Stimulated activated CD4-positive, alpha-beta T cell treated with anti-CD3 and anti-CD28 coated beads, TNF-alpha, amount 100 ng/mL, for 48 hours (primary cell): ENCODE data around the gene INTS11.

Experiments used
- DNase-seq, 3 donors: peaks; one replicate each; pipeline ENCODE4 v3.0.0-alpha.2; 2020; ENCODE audit warnings: low read depth in 3 of 3

The INTS11 gene

GRCh38 chr1:1343811-1344421, 19.5 kb upstream of the INTS11 start:
- DNase-seq: no peak

DNA sequence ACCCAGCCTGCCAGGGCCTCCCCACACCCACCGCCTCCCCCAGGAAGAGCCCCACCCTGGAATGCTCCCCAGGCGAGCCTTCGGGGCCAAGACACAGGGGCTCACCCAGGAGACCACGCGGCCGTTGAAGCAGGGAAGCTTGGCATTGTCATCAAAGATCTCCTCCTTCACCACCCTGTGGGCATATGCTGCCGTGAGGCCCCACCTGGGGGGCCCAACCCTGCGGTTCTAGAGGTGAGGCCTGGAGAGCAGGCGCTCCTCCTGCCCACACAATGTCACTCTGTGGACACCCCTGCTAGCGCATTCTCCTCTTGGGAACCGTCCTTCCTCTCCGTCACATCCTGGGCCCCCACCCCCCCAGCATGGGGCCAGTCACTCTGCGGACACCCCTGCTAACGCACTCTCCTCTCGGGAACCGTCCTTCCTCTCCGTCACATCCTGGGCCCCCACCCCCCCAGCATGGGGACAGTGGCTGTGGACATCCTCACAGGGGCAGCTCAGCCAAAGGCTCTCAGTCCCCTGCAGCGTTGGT, 18.2 kb upstream of the INTS11 start:
- DNase-seq: no peak

DNA sequence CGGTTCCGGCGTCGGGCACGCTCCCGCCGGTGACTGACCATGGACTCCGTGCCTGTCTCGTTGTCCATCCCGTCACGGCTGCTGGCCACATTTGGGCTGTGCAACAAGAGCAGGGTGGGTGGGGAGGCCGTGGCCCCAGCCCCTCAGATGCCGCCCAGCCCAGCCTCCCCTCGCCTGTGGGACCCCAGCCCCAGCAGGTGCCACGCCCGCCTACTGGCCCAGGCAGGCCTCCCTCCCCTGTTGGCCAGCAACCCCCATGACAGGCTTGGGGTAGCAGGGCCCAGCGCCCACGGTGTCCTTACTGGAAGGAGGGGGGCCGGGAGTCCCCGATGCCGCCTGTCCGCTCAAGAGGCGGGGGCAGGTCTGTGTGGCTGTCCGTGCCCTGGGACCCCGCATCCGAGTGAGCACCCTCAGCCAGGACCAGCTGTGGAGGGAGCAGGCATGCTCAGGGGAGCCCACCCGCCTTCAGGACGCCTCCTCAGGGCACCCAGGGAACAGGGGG, 17.7 kb upstream of the INTS11 start:
- DNase-seq: no peak

GRCh38 chr1:1341549-1342021, 17.1 kb upstream of the INTS11 start:
- DNase-seq: no peak

- no peak for DNase-seq
Measured at GRCh38 chr1:1340791-1341548, 16.5 kb upstream of the INTS11 start.

DNA sequence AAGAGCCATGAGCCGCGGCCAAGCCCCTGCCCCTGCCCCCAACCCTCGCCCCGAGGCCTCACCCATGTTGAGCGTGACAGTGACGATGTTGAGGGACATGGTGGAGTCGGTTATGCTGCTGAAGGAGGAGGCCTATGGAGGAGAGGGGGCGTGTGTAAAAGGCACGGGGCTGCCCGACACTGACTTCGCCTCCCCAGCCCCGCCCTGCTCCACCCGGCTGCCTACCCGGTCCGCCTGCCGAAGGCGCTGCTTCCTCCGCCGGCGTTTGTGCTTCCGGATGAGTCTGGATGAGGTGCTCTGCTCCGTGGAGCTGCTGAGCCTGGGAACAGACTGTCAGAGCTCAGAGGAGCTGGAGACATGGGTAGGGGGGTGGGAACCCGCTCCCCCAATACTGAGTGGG, 15.7 kb upstream of the INTS11 start:
- no peak for DNase-seq

DNA sequence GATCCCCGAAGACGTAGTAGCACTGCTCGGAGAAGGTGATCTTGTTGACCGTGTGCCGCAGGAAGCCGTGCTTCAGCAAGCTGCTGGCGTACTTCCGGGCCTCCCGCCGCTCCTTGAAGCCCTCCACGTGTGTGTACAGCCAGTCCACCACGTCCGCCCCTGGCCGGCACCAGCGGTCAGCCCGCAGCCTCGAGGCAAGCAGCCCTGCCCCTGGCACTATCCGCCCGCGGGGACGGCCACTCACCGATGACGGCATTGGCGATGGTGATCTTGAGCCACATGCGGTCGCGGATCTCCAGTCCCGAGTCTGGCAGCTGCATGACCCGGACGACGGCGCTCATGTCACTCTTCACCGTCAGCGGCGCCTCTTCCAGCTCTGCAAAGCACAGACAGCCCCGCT, 13.8 kb upstream of the INTS11 start:
- no peak for DNase-seq

DNA sequence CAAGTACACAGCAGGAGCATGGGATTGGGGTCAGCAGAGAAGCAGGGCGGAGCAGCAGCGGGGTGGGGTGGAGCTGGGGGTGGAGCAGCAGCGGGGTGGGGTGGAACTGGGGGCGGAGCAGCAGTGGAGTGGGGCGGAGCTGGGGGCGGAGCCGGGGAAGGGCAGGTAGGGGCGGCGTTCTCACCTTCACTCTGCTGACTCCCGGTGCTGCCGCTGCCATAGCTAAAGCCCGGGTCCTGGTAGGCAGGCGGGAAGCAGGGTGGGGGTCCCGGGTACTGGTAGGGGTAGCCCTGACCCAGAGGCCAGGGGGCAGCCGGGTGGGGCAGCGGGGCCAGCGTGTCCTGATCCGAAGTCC, 13.3 kb upstream of the INTS11 start:
- DNase-seq: peak in 1 of 3 donors; percentile 41

- no peak for DNase-seq
Measured at GRCh38 chr1:1336931-1337792, 12.7 kb upstream of the INTS11 start.

DNA sequence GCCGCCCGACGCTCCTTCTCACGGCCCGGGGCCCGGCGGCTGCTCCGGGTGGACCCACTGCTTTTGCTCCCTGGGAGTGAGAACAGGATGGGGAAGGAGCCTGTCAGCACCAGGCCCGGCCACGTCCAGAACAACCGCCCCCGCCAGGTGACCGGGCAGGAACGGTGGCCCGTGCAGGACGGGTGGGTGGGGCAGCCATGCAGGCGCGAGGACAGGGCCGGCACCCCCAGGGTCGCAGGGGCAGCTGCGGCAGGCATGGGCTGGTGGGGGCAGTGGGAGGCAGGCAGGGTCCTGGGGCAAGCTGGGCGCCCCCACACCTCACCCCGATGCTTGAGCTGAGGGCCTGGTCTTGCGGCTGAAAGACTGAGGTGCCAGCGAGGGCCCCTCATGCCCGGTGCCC, 12.0 kb upstream of the INTS11 start:
- DNase-seq: no peak

DNA sequence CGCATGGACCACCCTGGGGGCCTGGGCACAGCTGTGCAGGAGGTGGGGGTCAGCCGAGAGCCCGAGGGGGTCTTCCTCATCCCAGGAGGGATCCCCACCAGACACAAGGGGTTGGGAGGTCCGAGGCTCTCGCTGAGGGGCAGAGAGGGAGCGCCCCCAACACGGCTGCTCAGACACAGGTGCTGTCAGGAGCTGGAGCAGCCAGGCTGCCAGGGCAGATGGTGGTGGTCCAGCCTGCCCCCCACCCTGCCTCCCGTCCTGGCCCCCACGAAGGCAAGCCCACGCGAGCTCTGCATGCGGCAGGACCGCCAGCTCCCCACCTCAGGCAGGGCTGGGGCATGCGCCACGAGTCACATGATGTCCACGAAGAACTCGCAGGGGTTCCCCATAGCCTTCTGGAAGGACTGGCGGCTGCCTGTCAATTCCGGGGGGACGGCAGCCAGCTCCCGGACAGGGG, 11.4 kb upstream of the INTS11 start:
- no peak for DNase-seq

DNA sequence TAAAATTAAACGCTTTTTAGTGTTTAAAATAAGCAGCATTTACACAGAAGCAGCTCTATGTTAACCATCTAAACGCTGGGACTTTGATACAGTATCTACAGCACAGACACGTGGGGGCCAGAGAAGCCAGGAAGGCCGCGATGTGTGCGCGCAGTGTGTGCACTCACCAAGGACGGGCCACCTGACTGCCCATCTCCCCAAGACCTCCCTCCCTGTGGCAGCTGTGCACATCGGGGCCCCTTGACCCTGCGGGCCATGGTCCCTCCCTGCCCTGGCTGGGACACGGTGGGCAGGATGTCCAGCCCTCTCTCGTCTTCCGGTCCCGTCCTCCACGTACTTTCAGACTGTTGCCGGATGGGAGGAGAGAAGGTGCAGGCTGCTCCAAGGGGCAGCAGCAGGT, 10.8 kb upstream of the INTS11 start:
- no peak for DNase-seq

- no peak for DNase-seq
Measured at GRCh38 chr1:1334835-1335234, 10.4 kb upstream of the INTS11 start.

DNA sequence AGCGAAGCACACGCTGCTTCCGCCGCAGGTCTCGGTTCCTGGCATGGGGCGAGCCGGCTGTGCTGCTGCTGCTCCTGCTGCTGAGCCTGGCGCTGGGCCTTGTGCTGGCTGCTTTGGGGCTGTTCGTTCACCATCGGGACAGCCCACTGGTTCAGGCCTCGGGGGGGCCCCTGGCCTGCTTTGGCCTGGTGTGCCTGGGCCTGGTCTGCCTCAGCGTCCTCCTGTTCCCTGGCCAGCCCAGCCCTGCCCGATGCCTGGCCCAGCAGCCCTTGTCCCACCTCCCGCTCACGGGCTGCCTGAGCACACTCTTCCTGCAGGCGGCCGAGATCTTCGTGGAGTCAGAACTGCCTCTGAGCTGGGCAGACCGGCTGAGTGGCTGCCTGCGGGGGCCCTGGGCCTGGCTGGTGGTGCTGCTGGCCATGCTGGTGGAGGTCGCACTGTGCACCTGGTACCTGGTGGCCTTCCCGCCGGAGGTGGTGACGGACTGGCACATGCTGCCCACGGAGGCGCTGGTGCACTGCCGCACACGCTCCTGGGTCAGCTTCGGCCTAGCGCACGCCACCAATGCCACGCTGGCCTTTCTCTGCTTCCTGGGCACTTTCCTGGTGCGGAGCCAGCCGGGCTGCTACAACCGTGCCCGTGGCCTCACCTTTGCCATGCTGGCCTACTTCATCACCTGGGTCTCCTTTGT, 9.2 kb upstream of the INTS11 start:
- DNase-seq: no peak

DNA sequence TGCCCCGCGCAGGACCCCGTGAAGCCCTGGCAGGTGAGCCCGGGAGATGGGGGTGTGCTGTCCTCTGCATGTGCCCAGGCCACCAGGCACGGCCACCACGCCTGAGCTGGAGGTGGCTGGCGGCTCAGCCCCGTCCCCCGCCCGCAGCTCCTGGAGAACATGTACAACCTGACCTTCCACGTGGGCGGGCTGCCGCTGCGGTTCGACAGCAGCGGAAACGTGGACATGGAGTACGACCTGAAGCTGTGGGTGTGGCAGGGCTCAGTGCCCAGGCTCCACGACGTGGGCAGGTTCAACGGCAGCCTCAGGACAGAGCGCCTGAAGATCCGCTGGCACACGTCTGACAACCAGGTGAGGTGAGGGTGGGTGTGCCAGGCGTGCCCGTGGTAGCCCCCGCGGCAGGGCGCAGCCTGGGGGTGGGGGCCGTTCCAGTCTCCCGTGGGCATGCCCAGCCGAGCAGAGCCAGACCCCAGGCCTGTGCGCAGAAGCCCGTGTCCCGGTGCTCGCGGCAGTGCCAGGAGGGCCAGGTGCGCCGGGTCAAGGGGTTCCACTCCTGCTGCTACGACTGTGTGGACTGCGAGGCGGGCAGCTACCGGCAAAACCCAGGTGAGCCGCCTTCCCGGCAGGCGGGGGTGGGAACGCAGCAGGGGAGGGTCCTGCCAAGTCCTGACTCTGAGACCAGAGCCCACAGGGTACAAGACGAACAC, 8.5 kb upstream of the INTS11 start:
- no peak for DNase-seq

DNA sequence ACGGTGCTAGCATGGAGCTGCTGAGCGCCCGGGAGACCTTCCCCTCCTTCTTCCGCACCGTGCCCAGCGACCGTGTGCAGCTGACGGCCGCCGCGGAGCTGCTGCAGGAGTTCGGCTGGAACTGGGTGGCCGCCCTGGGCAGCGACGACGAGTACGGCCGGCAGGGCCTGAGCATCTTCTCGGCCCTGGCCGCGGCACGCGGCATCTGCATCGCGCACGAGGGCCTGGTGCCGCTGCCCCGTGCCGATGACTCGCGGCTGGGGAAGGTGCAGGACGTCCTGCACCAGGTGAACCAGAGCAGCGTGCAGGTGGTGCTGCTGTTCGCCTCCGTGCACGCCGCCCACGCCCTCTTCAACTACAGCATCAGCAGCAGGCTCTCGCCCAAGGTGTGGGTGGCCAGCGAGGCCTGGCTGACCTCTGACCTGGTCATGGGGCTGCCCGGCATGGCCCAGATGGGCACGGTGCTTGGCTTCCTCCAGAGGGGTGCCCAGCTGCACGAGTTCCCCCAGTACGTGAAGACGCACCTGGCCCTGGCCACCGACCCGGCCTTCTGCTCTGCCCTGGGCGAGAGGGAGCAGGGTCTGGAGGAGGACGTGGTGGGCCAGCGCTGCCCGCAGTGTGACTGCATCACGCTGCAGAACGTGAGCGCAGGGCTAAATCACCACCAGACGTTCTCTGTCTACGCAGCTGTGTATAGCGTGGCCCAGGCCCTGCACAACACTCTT, 7.7 kb upstream of the INTS11 start:
- no peak for DNase-seq

GRCh38 chr1:1331068-1331965, 6.9 kb upstream of the INTS11 start, which contains the start of gene TAS1R3:
Gene TAS1R3 (plus strand): TSS chr1:1331280. CDS start chr1:1331346, 66 bp downstream.
- no peak for DNase-seq

GRCh38 chr1:1330366-1331067, 6.1 kb upstream of the INTS11 start:
- no peak for DNase-seq
